ENCODE measurements around the gene RTCA. TPM values are rescaled to one million over a fixed set of nuclear protein-coding genes. Genes with fewer than 3 reads are reported as not detected.
A peak's percentile ranks its signal among the peaks of the same experiment; 100 is the strongest.

The RTCA gene
- total RNA-seq, 1 experiment from 2014 or later = 21.7 TPM

DNA sequence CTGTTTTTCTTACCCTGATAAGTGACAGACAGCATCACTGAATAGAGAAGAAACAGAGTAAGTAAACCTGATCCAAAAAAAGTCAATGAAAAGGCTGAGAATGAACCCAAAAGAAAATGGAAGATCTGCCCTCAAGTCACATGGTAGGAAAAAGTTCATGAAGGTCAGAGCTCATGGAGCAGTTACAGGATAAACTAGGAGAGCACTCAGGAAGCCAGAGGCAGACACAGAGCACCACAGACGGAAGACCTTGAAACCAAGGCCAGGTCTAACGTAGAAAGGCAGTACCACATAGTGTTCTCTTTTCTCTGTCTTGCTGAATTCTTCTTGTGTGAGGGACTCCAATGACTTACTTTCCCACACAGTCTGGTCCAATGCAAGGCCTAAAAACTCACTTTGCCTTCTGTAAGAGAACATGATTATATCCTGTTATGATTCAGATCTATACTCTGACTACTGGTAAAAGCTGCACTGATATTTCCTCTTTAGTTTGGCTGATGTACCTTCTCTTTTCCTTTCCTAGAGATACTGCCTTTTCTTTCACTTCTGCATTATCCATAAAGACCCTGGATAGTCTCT, 40.8 kb downstream of the RTCA start:
- CTCF ChIA-PET = no interaction called here
- no peak for DNase-seq
- Mint-ChIP-seq H3K9me3 (ENCODE audit: low read depth, unreplicated experiment) (no peaks in the 10 kb centered on the region), H3K4me1 (ENCODE audit: low read depth, unreplicated experiment) (no peaks in the 10 kb centered on the region), H3K27me3 (ENCODE audit: unreplicated experiment) (no peaks in the 10 kb centered on the region), H3K4me3 (ENCODE audit: low read depth, unreplicated experiment) (no peak overlapping the region), H3K27ac (ENCODE audit: unreplicated experiment) (no peak overlapping the region), H3K36me3 (ENCODE audit: insufficient read depth, unreplicated experiment) (no peaks in the 10 kb centered on the region)
- TF ChIP-seq, protein P1, sequence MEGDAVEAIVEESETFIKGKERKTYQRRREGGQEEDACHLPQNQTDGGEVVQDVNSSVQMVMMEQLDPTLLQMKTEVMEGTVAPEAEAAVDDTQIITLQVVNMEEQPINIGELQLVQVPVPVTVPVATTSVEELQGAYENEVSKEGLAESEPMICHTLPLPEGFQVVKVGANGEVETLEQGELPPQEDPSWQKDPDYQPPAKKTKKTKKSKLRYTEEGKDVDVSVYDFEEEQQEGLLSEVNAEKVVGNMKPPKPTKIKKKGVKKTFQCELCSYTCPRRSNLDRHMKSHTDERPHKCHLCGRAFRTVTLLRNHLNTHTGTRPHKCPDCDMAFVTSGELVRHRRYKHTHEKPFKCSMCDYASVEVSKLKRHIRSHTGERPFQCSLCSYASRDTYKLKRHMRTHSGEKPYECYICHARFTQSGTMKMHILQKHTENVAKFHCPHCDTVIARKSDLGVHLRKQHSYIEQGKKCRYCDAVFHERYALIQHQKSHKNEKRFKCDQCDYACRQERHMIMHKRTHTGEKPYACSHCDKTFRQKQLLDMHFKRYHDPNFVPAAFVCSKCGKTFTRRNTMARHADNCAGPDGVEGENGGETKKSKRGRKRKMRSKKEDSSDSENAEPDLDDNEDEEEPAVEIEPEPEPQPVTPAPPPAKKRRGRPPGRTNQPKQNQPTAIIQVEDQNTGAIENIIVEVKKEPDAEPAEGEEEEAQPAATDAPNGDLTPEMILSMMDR (IDR thresholded peaks at IDR 0.05; ENCODE audit: unreplicated experiment) = no peak
- BruUV-seq (replicated peaks) = no TSS peak
- intact Hi-C loops (cut with micrococcal nuclease; ENCODE audit: unreplicated experiment) = no loop called here

DNA sequence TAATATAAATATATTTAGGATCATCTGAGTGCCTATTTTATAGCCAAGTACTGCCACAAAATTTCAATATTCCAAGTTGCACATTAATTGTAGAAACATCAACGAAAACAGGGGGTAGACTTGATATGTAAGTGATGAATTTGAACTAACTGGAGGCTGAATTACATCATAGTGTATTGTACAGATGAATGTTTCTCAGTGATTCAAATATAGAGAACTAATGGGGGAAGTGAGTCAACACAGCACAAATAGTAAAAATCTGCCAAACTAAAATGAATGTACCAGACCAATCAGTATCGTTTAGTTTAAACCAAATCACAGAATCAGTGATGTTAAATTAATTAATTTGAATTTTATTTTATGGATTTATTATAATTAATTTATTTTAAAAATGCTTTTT, 42.8 kb downstream of the RTCA start:
- Mint-ChIP-seq H3K27ac (ENCODE audit: unreplicated experiment) (no peak overlapping the region), H3K4me3 (ENCODE audit: low read depth, unreplicated experiment) (no peak overlapping the region), H3K4me1 (ENCODE audit: low read depth, unreplicated experiment) (peaks cover 13% of the 10 kb centered on the region), H3K36me3 (ENCODE audit: insufficient read depth, unreplicated experiment) (peaks cover 8% of the 10 kb centered on the region), H3K9me3 (ENCODE audit: low read depth, unreplicated experiment) (no peaks in the 10 kb centered on the region), H3K27me3 (ENCODE audit: unreplicated experiment) (no peaks in the 10 kb centered on the region)
- intact Hi-C loops (cut with micrococcal nuclease; ENCODE audit: unreplicated experiment) = no loop called here
- CTCF ChIA-PET = no interaction called here
- no peak for DNase-seq
- TF ChIP-seq, protein P1 (IDR thresholded peaks at IDR 0.05; ENCODE audit: unreplicated experiment) = no peak
- no TSS peak for BruUV-seq (replicated peaks)

DNA sequence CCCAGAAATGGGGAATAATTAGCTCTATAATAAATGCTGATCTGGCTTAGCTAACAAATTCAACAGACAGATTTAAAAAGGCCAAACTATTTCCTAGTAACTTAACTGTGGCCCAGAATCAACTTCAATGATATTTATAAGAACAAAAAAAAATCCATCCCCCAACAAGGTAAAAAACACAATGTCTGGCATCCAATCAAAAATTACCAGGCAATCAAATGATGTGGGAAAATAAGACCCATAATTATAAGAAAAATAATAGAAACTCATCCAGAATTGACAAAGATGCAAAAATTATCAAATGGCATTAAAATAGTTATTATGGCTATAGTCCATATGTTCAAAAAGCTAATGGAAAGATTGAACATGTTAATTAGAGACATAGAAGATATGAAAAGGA, 43.8 kb downstream of the RTCA start:
- TF ChIP-seq, protein P1 (IDR thresholded peaks at IDR 0.05; ENCODE audit: unreplicated experiment) = no peak
- H3K4me3 Mint-ChIP-seq (ENCODE audit: low read depth, unreplicated experiment) = no peak overlapping the region
- DNase-seq = no peak
- no peaks in the 10 kb centered on the region for H3K27me3 Mint-ChIP-seq (ENCODE audit: unreplicated experiment)
- no peak overlapping the region for H3K27ac Mint-ChIP-seq (ENCODE audit: unreplicated experiment)
- intact Hi-C loops (cut with micrococcal nuclease; ENCODE audit: unreplicated experiment) = no loop called here
- CTCF ChIA-PET = no interaction called here
- H3K4me1 Mint-ChIP-seq (ENCODE audit: low read depth, unreplicated experiment) = peaks cover 15% of the 10 kb centered on the region
- BruUV-seq (replicated peaks) = no TSS peak
- peaks cover 8% of the 10 kb centered on the region for H3K36me3 Mint-ChIP-seq (ENCODE audit: insufficient read depth, unreplicated experiment)
- no peaks in the 10 kb centered on the region for H3K9me3 Mint-ChIP-seq (ENCODE audit: low read depth, unreplicated experiment)

DNA sequence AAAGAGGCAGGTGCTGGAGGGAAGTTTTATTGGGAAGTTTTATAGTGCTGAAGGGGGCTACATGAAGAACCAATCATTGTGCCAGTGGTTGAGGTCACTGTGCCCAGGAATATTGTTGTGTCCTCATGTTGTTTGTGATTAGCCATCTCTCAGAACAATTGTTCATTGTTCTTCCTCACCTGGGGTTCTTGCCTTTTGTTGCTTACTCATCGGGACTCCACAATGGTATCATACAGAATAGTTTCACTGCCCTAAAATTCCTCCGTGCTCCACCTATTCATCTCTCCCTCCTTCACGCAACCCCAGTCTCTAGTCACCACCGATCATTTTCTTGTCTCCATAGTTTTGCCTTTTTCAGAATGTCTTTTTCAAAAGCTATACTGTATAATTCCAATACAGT, 47.4 kb downstream of the RTCA start:
- Mint-ChIP-seq H3K36me3 (ENCODE audit: insufficient read depth, unreplicated experiment) (peaks cover 8% of the 10 kb centered on the region), H3K27ac (ENCODE audit: unreplicated experiment) (peak overlapping the region; percentile 58), H3K4me1 (ENCODE audit: low read depth, unreplicated experiment) (peaks cover 15% of the 10 kb centered on the region), H3K9me3 (ENCODE audit: low read depth, unreplicated experiment) (peaks cover 3% of the 10 kb centered on the region), H3K4me3 (ENCODE audit: low read depth, unreplicated experiment) (peak overlapping the region; percentile 55), H3K27me3 (ENCODE audit: unreplicated experiment) (no peaks in the 10 kb centered on the region)
- DNase-seq = peak; percentile 13
- TF ChIP-seq, protein P1 (IDR thresholded peaks at IDR 0.05; ENCODE audit: unreplicated experiment) = no peak
- intact Hi-C loops (cut with micrococcal nuclease; ENCODE audit: unreplicated experiment) = no loop called here
- BruUV-seq (replicated peaks) = no TSS peak
- CTCF ChIA-PET = no interaction called here

Measured in Calu3 (cell line).